Measurements from ENCODE around the gene PPP1R2. TPM values are rescaled to one million over a fixed set of nuclear protein-coding genes. Genes with fewer than 3 reads are reported as not detected.
"Not testable (repeated sequence)": the region's sequence is repeated elsewhere in the genome, so short reads cannot be mapped to it uniquely, and the experiment has no call there.

Gene PPP1R2
- total RNA-seq, 2 donors from 2014 or later: 24.2 to 30.7 TPM

DNA sequence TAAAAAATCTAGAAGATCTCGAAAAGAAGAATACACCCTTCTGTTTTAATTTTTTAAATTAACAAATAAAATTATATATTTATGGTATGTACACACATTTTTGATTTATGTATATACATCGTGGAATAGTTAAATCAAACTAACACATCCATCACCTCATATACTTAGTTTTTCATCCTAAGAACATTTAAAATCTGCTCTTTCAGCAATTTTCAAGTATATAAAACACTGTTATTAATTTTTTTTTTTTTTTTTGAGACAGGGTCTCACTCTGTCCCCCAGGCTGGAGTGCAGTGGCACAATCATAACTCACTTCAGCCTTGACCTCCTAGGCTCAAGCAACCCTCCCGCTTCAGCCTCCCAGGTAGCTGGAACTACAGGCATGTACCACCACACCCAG is 67.5 kb downstream of the PPP1R2 start:
- H3K4me3 ChIP-seq (ENCODE audit: low read length): no peak overlapping the region
- no peak overlapping the region for H3K27ac Mint-ChIP-seq
- H3K9me3 ChIP-seq (ENCODE audit: control insufficient read depth, low read length): no peaks in the 10 kb centered on the region
- no peak overlapping the region for H3K9ac ChIP-seq (ENCODE audit: extremely low read depth, low read length, poor library complexity, severe bottlenecking)
- no peaks in the 10 kb centered on the region for H3K27me3 Mint-ChIP-seq (ENCODE audit: insufficient read depth)
- H3K27ac ChIP-seq (ENCODE audit: low read depth, low read length): no peak overlapping the region
- no peak overlapping the region for H3K4me3 Mint-ChIP-seq
- no peaks in the 10 kb centered on the region for H3K4me1 Mint-ChIP-seq
- TF ChIP-seq CTCF (conservative IDR thresholded peaks at IDR 0.05): no peak
- H3K9me3 Mint-ChIP-seq: peaks cover 5% of the 10 kb centered on the region
- WGBS, 2 experiments (ENCODE audit: insufficient coverage in 1 of 2, insufficient read length in 1 of 2): 89 to 100% methylated on average over 1 of the region's 3 CpGs
- H3K4me1 ChIP-seq (ENCODE audit: control insufficient read depth, insufficient read depth, low read length): no peaks in the 10 kb centered on the region
- H3K36me3 Mint-ChIP-seq (ENCODE audit: low read depth): no peaks in the 10 kb centered on the region
- no peaks in the 10 kb centered on the region for H3K36me3 ChIP-seq (ENCODE audit: control insufficient read depth, insufficient read depth, low read length)
- no peaks in the 10 kb centered on the region for H3K27me3 ChIP-seq (ENCODE audit: control insufficient read depth, insufficient read depth, low read length, poor library complexity, severe bottlenecking)
- no peak for DNase-seq

- H3K9ac ChIP-seq (ENCODE audit: extremely low read depth, low read length, poor library complexity, severe bottlenecking); H3K4me1 ChIP-seq (ENCODE audit: control insufficient read depth, insufficient read depth, low read length); H3K27me3 Mint-ChIP-seq (ENCODE audit: insufficient read depth); H3K9me3 Mint-ChIP-seq; H3K27ac Mint-ChIP-seq; H3K4me1 Mint-ChIP-seq; H3K36me3 Mint-ChIP-seq (ENCODE audit: low read depth); DNase-seq; H3K27ac ChIP-seq (ENCODE audit: low read depth, low read length); H3K4me3 Mint-ChIP-seq; H3K4me3 ChIP-seq (ENCODE audit: low read length); H3K27me3 ChIP-seq (ENCODE audit: control insufficient read depth, insufficient read depth, low read length, poor library complexity, severe bottlenecking); H3K9me3 ChIP-seq (ENCODE audit: control insufficient read depth, low read length); H3K36me3 ChIP-seq (ENCODE audit: control insufficient read depth, insufficient read depth, low read length): not testable (repeated sequence)
- 87 to 89% methylated on average over 5 to 8 of the region's 8 CpGs for WGBS, 2 experiments (ENCODE audit: insufficient coverage in 1 of 2, insufficient read length in 1 of 2)
Observed at GRCh38 chr3:195475116-195475515, 68.0 kb downstream of the PPP1R2 start.

- no peaks in the 10 kb centered on the region for H3K27me3 ChIP-seq (ENCODE audit: control insufficient read depth, insufficient read depth, low read length, poor library complexity, severe bottlenecking)
- no peak for DNase-seq
- no peak overlapping the region for H3K9ac ChIP-seq (ENCODE audit: extremely low read depth, low read length, poor library complexity, severe bottlenecking)
- H3K27ac Mint-ChIP-seq: no peak overlapping the region
- H3K4me1 ChIP-seq (ENCODE audit: control insufficient read depth, insufficient read depth, low read length): no peaks in the 10 kb centered on the region
- TF ChIP-seq CTCF (conservative IDR thresholded peaks at IDR 0.05): no peak
- no peaks in the 10 kb centered on the region for H3K36me3 Mint-ChIP-seq (ENCODE audit: low read depth)
- H3K4me3 ChIP-seq (ENCODE audit: low read length): no peak overlapping the region
- H3K27ac ChIP-seq (ENCODE audit: low read depth, low read length): no peak overlapping the region
- H3K36me3 ChIP-seq (ENCODE audit: control insufficient read depth, insufficient read depth, low read length): no peaks in the 10 kb centered on the region
- H3K4me3 Mint-ChIP-seq: no peak overlapping the region
- WGBS, 2 experiments (ENCODE audit: insufficient coverage in 1 of 2, insufficient read length in 1 of 2): 91 to 99% methylated on average over 2 to 4 of the region's 4 CpGs
- H3K9me3 ChIP-seq (ENCODE audit: control insufficient read depth, low read length): peaks cover 4% of the 10 kb centered on the region
- H3K27me3 Mint-ChIP-seq (ENCODE audit: insufficient read depth): peaks cover 1% of the 10 kb centered on the region
- peaks cover 12% of the 10 kb centered on the region for H3K9me3 Mint-ChIP-seq
- H3K4me1 Mint-ChIP-seq: no peaks in the 10 kb centered on the region
Observed at GRCh38 chr3:195468841-195469240, 74.3 kb downstream of the PPP1R2 start.

GRCh38 chr3:195468391-195468776 is 74.7 kb downstream of the PPP1R2 start:
- WGBS, 2 experiments (ENCODE audit: insufficient coverage in 1 of 2, insufficient read length in 1 of 2): 82 to 92% methylated on average over 4 of the region's 4 CpGs
- Histone ChIP-seq H3K4me1 (ENCODE audit: control insufficient read depth, insufficient read depth, low read length) (no peaks in the 10 kb centered on the region), H3K4me3 (ENCODE audit: low read length) (no peak overlapping the region), H3K36me3 (ENCODE audit: control insufficient read depth, insufficient read depth, low read length) (no peaks in the 10 kb centered on the region), H3K9me3 (ENCODE audit: control insufficient read depth, low read length) (peaks cover 4% of the 10 kb centered on the region), H3K27me3 (ENCODE audit: control insufficient read depth, insufficient read depth, low read length, poor library complexity, severe bottlenecking) (no peaks in the 10 kb centered on the region), H3K27ac (ENCODE audit: low read depth, low read length) (no peak overlapping the region), H3K9ac (ENCODE audit: extremely low read depth, low read length, poor library complexity, severe bottlenecking) (no peak overlapping the region)
- Mint-ChIP-seq H3K27ac (no peak overlapping the region), H3K36me3 (ENCODE audit: low read depth) (no peaks in the 10 kb centered on the region), H3K4me3 (no peak overlapping the region), H3K27me3 (ENCODE audit: insufficient read depth) (peaks cover 1% of the 10 kb centered on the region), H3K4me1 (no peaks in the 10 kb centered on the region), H3K9me3 (peaks cover 12% of the 10 kb centered on the region)
- no peak for TF ChIP-seq CTCF (conservative IDR thresholded peaks at IDR 0.05)
- DNase-seq: no peak
